ENCODE measurements around the gene SMLR1. TPM values are rescaled to one million over a fixed set of nuclear protein-coding genes. Genes with fewer than 3 reads are reported as not detected.

The SMLR1 gene
- total RNA-seq, 1 donor from 2014 or later: 0.79 TPM

DNA sequence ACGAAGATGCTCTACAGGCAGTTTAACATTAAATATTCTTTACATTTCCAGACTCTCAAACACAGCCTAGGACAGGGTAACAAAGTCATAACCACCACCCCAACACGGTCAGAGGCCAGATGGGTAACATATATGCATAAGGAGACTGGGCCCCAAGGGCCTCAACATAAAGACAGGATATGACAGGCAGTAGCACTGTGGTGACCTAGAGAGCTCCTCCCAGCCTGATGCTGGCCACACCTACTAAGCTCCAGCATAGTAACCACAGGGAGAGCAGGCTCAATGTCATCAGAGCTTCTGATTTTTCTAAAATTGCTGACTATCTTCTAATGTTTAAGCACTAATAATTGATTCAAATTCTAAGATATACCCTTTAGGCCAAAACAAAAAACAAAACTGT, 21.7 kb downstream of the SMLR1 start:
- DNase-seq (ENCODE audit: low spot score, unreplicated experiment): no peak
- H3K4me3 Mint-ChIP-seq (ENCODE audit: low read depth): no peak overlapping the region
- TF ChIP-seq CTCF (IDR thresholded peaks at IDR 0.05; ENCODE audit: unreplicated experiment): no peak

DNA sequence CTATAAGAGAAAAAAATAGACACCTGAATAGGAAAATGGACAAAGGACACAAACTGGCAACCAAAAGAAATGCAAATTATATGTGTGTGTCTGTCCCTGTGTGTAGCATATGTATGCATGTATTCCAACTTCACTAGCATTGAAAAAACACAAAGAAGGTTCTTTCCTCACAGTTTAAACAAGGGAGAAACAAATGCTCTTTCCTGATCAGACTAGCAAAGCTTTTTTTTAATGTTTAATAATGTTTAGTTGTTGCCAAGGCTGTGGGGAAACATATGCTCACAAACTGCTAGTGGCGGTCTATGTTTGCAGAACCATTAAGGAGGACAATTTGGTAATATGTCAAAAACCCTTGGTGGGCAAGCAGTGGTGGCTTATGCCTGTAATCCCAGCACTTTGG, 22.4 kb downstream of the SMLR1 start:
- Mint-ChIP-seq H3K36me3 (ENCODE audit: insufficient read depth) (no peaks in the 10 kb centered on the region), H3K4me1 (ENCODE audit: low read depth) (peaks cover 22% of the 10 kb centered on the region), H3K9me3 (ENCODE audit: low read depth) (no peaks in the 10 kb centered on the region), H3K27ac (no peak overlapping the region), H3K4me3 (ENCODE audit: low read depth) (no peak overlapping the region), H3K27me3 (peaks cover 22% of the 10 kb centered on the region)
- DNase-seq (ENCODE audit: low spot score, unreplicated experiment): no peak
- TF ChIP-seq CTCF (IDR thresholded peaks at IDR 0.05; ENCODE audit: unreplicated experiment): no peak

More for the DNA sequence above, 21.7 kb downstream of the SMLR1 start:
- peaks cover 19% of the 10 kb centered on the region for H3K27me3 Mint-ChIP-seq
- H3K36me3 Mint-ChIP-seq (ENCODE audit: insufficient read depth): no peaks in the 10 kb centered on the region
- H3K4me1 Mint-ChIP-seq (ENCODE audit: low read depth): peaks cover 18% of the 10 kb centered on the region
- no peaks in the 10 kb centered on the region for H3K9me3 Mint-ChIP-seq (ENCODE audit: low read depth)
- H3K27ac Mint-ChIP-seq: no peak overlapping the region

DNA sequence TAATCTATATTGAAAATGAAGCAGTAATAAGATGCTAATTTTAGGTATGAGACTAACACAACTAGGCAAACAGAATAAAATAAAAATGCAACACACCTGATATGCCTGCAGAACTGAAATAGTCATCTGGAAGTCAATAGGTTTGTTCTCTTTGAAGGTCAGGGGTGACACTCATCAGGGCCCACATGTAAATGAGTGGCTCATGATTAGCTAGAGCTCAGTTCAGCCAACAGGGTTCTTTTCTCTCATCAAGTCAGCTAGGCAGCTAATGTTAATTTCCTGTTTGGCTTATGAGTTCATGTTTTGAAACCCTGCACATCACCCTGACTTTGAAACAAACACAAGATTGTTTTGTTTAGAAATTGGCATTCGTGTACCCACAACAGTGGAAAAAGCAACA, 23.8 kb downstream of the SMLR1 start:
- H3K27me3 Mint-ChIP-seq: peaks cover 22% of the 10 kb centered on the region
- peaks cover 3% of the 10 kb centered on the region for H3K36me3 Mint-ChIP-seq (ENCODE audit: insufficient read depth)
- TF ChIP-seq CTCF (IDR thresholded peaks at IDR 0.05; ENCODE audit: unreplicated experiment): no peak
- H3K27ac Mint-ChIP-seq: no peak overlapping the region
- H3K4me3 Mint-ChIP-seq (ENCODE audit: low read depth): no peak overlapping the region
- H3K9me3 Mint-ChIP-seq (ENCODE audit: low read depth): peaks cover 3% of the 10 kb centered on the region
- DNase-seq (ENCODE audit: low spot score, unreplicated experiment): no peak
- peaks cover 22% of the 10 kb centered on the region for H3K4me1 Mint-ChIP-seq (ENCODE audit: low read depth)

DNA sequence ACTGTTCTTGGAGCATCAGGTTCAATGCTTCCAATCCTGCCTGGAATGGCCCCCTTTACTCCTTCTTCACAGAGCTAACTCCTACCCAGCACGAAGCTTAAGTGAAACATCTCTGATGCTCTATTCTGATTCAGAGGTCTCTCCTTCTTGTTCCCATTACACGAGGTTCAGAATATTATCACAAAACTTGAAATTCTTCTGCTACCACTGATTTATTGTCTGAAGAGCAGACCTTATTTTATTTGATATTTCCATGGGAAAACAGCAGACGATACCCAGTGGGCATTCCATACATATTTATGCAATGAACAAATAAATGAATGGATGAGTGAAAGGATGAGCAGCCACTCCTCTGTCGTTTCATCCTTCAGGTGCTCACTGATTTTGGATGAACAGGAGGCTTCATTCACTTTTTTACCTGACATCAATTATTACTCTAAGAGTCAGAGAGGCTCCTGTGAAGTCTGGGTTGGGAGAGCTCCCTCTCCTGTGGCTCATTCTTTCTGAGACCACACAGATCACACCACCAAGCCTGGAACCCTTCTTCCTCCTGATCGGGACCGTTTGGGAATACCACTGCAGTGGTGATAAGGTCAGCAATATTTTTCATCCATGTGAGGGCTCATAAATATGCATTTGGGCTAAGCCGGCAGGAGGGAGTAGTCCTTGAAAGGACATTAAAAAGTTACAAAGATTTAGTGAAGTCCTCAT, 25.8 kb downstream of the SMLR1 start:
- no peak overlapping the region for H3K27ac Mint-ChIP-seq
- H3K4me1 Mint-ChIP-seq (ENCODE audit: low read depth): peaks cover 30% of the 10 kb centered on the region
- no peak overlapping the region for H3K4me3 Mint-ChIP-seq (ENCODE audit: low read depth)
- TF ChIP-seq CTCF (IDR thresholded peaks at IDR 0.05; ENCODE audit: unreplicated experiment): no peak
- H3K36me3 Mint-ChIP-seq (ENCODE audit: insufficient read depth): peaks cover 3% of the 10 kb centered on the region
- peaks cover 3% of the 10 kb centered on the region for H3K9me3 Mint-ChIP-seq (ENCODE audit: low read depth)
- H3K27me3 Mint-ChIP-seq: peaks cover 22% of the 10 kb centered on the region
- no peak for DNase-seq (ENCODE audit: low spot score, unreplicated experiment)

- Mint-ChIP-seq H3K36me3 (ENCODE audit: insufficient read depth) (peaks cover 3% of the 10 kb centered on the region), H3K27ac (peak overlapping the region; percentile 19), H3K9me3 (ENCODE audit: low read depth) (peaks cover 3% of the 10 kb centered on the region), H3K4me1 (ENCODE audit: low read depth) (peaks cover 37% of the 10 kb centered on the region), H3K4me3 (ENCODE audit: low read depth) (peak overlapping the region; percentile 32), H3K27me3 (peaks cover 22% of the 10 kb centered on the region)
- no peak for DNase-seq (ENCODE audit: low spot score, unreplicated experiment)
- TF ChIP-seq CTCF (IDR thresholded peaks at IDR 0.05; ENCODE audit: unreplicated experiment): no peak
Observed at GRCh38 chr6:130853555-130854183, 26.5 kb downstream of the SMLR1 start.
